GM12873 (cell line): ENCODE results near the gene WDR6.

Experiments used
- TF ChIP-seq, protein P1 (sequence below): IDR thresholded peaks from 2 replicates; pipeline ENCODE4 v1.5.1; 2012; ENCODE audit warnings: low read depth, mild to moderate bottlenecking, moderate library complexity, low read length, control low read depth; ENCODE audit not compliant: insufficient read depth; ENCODE audit errors: missing control alignments

The WDR6 gene

DNA sequence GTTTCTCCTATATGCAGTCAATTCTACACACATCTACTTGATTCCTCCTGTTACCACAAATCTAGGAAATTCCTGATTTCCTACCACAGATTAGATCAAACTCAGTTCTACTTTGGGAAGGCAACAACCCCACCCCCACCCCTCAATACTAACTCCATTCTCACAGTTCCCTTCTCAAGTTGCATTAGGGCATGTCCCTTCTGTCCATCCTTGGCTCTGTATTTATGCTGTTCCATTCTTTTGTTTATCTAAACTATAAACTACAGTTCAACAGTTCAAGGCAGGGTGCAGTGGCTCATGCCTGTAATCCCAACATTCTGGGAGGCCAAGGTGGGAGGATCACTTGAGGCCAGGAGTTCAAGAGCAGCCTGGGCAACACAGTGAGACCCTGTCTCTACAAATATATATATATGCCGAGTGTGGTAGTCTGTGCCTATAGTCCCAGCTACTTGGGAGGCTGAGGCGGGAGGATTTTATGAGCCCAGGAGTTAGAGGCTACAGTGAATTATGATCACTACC, 47.2 kb downstream of the WDR6 start:
- TF ChIP-seq, protein P1, sequence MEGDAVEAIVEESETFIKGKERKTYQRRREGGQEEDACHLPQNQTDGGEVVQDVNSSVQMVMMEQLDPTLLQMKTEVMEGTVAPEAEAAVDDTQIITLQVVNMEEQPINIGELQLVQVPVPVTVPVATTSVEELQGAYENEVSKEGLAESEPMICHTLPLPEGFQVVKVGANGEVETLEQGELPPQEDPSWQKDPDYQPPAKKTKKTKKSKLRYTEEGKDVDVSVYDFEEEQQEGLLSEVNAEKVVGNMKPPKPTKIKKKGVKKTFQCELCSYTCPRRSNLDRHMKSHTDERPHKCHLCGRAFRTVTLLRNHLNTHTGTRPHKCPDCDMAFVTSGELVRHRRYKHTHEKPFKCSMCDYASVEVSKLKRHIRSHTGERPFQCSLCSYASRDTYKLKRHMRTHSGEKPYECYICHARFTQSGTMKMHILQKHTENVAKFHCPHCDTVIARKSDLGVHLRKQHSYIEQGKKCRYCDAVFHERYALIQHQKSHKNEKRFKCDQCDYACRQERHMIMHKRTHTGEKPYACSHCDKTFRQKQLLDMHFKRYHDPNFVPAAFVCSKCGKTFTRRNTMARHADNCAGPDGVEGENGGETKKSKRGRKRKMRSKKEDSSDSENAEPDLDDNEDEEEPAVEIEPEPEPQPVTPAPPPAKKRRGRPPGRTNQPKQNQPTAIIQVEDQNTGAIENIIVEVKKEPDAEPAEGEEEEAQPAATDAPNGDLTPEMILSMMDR, result no peak

DNA sequence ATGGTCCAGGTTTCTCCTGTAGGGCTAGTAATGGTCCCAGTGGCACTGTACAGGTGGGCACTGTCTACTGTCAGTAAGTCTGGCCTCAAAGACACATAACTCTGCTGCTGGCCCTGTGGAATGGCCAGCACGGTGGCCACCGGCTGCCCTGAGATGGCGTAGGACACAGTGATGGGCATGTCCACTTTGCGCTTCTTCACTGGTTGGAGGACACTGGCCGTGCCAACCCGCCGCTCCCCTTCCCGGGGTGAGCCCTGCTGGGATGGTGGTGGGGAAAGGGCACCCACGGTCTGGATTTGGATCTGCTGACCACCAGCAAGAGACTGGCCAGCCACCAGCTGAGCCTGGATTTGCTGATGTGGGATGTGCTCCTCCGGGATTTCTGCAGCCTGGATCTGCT, 50.1 kb downstream of the WDR6 start:
- TF ChIP-seq, protein P1, result no peak

DNA sequence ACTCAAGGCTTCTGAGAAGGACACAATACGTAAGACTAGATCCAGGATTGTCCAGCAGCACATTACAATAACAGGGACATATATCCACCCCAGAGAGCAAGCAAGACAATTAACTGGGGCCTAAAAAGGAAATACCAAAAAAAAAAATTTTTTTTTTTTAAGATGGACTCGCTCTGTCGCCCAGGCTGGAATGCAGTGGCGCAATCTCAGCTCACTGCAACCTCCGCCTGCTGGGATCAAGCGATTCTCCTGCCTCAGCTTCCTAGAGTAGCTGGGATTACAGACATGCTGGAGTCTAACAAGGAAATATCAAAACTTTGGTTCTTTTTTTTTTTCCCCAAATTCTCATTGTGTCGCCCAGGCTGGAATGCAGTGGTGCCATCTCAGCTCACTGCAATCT, 50.8 kb downstream of the WDR6 start:
- TF ChIP-seq, protein P1, result no peak
